GM19467 (cell line): ENCODE measurements around the gene SLC30A3.

Experiments used
- ATAC-seq: cut with Tn5 transposase; IDR thresholded peaks from one replicate; pipeline ENCODE4 v1.9.1; 2021; ENCODE audit warnings: mild to moderate bottlenecking, moderate library complexity; ENCODE audit not compliant: unreplicated experiment

Gene SLC30A3

DNA sequence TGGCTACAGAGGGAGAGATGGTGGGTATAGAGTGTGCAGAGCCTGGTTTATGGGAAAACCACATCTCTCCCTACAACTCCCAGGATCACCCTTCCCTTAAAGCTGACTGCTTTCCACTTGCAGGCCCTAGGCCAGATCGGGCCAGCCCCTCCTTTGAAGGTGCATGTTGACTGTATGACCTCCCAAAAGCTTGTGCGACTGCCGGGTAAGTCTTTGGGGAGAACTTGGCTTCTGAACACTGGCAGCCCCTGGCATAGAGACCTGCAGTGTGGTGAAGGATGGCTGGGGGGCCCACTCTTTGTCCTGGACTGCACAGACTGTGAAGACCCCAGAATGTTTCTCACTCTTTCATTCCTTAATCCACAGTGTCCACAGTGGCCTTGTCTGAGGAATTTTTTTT is 26.2 kb downstream of the SLC30A3 start:
- ATAC-seq: no peak

GRCh38 chr2:27236136-27236535 is 26.7 kb downstream of the SLC30A3 start:
- ATAC-seq: no peak

GRCh38 chr2:27233341-27233740 is 29.5 kb downstream of the SLC30A3 start:
- ATAC-seq: no peak

DNA sequence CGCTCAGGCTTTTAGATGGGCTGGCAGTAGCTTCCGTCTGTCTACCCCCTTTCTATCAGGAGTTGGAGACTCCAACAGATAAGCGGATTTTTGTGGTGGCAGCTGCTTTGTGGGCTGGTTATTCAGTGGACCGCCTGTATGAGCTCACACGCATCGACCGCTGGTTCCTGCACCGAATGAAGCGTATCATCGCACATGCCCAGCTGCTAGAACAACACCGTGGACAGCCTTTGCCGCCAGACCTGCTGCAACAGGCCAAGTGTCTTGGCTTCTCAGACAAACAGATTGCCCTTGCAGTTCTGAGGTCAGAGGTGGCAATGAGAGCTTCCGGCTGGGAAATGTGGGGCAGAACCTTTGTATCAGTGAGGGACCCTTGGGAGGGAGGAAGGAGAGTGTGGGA is 30.9 kb downstream of the SLC30A3 start:
- no peak for ATAC-seq

GRCh38 chr2:27227501-27227900 is 35.3 kb downstream of the SLC30A3 start:
- no peak for ATAC-seq

GRCh38 chr2:27225526-27225925 is 37.3 kb downstream of the SLC30A3 start:
- ATAC-seq: no peak

- no peak for ATAC-seq
Observed at GRCh38 chr2:27223416-27223815, 39.4 kb downstream of the SLC30A3 start.

- no peak for ATAC-seq
Observed at GRCh38 chr2:27222407-27222806, 40.4 kb downstream of the SLC30A3 start.

DNA sequence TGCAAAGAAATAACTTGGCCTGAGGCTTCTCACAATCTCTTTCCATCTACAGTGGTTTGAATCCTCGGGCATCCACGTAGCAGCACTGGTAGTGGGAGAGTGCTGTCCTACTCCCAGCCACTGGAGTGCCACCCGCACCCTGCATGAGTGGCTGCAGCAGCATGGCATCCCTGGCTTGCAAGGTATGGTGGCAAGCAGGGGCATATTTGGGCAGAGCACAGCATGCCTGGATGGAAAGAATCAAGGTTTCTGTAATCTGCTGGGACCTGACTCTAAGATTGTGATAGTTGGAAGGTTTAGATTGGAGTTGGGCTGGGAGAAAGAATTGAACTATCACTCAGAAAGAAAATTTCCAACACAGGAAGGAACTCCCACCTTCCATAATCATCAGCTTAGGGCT is 41.7 kb downstream of the SLC30A3 start:
- no peak for ATAC-seq

DNA sequence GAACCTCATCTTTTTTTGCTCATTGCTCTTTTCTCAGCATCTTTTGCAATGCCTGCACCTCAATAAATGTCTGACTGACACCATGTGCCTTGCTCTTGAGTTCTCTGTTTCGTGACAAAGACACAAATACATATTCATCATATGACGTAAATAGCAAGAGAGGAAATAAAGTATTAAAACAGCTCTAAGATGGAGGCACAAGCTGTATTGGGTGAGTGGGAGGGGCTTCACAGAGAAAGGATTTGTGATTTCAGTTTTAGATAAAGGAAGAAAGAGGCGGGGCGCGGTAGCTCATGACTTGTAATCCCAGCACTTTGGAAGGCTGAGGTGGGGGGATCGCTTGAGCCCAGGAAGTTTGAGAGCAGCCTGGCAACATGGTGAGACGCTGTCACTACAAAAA is 42.8 kb downstream of the SLC30A3 start:
- no peak for ATAC-seq

- no peak for ATAC-seq
Observed at GRCh38 chr2:27219091-27219490, 43.8 kb downstream of the SLC30A3 start.

DNA sequence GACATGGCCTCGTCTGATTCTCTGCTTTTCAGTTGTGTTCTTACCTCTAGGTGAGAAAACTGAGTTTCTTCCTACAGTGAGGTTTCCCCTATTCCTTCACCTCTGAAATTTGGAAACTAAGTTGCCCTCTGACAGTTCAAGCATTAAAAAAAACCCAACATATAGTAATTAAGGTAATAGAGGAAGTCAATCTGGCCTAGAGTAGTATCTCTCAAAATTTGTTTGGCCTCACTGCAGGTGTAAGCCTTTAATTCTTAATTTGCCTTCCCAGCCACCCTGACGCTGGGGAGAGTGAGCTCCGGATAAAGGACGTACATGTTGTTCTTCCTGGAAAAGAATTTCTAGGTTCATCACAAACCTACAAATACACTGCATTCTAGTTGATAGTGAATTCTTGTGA is 44.2 kb downstream of the SLC30A3 start:
- ATAC-seq: no peak

DNA sequence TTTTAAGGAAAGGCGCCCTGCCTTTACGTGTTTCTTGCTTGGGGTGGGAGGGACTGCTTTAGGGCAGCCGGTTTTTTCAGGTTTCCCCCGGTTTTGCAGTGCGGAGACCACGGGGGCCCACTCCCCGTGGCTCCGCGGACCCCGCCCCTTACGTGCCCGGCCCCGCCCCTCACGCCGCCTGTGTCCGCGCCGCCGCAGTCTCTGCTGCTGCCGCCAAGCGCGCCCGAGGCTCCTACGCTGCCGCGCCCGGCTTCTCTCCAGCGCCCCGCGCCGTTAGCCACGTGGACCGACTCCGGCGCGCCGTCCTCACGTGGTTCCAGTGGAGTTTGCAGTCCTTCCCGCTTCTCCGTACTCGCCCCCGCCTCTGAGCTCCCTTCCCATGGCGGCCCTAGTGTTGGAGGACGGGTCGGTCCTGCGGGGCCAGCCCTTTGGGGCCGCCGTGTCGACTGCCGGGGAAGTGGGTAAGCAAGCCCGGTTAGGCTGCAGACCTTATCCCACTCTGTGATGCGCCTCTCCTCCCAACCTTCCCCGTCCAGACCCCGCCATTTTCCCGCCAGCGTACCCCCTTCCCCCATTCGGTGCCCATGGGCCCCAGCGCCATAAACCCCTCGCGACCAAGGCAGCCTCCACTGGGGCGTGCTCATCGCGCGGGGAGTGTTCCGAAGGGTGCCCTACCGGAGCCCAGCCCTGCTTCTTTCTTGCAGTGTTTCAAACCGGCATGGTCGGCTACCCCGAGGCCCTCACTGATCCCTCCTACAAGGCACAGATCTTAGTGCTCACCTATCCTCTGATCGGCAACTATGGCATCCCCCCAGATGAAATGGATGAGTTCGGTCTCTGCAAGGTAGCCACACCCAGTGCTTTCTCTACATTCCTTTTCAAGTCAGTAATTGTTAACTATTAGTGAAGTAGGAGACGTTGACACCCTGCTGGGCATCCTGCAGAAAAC is 45.4 kb downstream of the SLC30A3 start, which contains the start of gene CAD:
Gene CAD, plus strand, starts transcription at position 197 of the 949 bp plus-strand sequence. Its CDS starts 183 bp downstream, at position 380.
- ATAC-seq: peak; percentile 65

DNA sequence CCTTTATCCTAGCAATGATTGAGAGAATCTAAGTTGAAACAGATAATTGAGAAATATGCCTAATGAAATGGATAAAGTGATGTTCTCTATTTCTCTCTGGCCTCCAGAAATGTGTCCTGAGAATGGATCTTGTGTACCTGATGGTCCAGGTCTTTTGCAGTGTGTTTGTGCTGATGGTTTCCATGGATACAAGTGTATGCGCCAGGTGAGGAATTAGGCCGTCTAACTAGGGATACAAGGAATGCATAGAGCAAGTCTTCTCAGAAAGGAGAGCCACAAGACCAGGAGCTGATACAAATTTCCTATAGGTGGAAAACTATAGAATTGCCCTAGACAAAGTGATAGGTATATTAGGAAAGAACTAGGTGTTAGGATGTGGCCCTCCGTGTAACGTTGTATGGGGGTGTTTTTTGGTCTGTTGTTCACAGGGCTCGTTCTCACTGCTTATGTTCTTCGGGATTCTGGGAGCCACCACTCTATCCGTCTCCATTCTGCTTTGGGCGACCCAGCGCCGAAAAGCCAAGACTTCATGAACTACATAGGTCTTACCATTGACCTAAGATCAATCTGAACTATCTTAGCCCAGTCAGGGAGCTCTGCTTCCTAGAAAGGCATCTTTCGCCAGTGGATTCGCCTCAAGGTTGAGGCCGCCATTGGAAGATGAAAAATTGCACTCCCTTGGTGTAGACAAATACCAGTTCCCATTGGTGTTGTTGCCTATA is 46.3 kb downstream of the SLC30A3 start:
- ATAC-seq: no peak

DNA sequence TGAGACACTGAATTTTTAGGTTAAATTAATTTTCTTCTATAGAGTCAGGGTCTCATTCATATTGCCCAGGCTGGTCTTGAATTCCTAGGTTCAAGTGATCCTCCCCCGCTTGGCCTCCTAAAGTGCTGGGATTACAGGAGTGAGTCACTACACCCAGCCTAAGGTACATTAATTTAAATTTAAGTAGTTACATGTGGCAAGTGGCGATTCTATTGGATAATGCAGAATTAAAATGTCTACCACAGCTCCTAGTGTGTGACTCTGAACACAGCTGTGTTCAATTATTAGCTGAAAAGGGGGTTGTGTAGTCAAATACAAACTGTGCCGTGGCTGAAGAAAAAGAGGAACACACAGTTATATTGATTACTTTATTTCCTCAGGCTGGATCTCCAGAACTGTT is 47.9 kb downstream of the SLC30A3 start:
- ATAC-seq: no peak

DNA sequence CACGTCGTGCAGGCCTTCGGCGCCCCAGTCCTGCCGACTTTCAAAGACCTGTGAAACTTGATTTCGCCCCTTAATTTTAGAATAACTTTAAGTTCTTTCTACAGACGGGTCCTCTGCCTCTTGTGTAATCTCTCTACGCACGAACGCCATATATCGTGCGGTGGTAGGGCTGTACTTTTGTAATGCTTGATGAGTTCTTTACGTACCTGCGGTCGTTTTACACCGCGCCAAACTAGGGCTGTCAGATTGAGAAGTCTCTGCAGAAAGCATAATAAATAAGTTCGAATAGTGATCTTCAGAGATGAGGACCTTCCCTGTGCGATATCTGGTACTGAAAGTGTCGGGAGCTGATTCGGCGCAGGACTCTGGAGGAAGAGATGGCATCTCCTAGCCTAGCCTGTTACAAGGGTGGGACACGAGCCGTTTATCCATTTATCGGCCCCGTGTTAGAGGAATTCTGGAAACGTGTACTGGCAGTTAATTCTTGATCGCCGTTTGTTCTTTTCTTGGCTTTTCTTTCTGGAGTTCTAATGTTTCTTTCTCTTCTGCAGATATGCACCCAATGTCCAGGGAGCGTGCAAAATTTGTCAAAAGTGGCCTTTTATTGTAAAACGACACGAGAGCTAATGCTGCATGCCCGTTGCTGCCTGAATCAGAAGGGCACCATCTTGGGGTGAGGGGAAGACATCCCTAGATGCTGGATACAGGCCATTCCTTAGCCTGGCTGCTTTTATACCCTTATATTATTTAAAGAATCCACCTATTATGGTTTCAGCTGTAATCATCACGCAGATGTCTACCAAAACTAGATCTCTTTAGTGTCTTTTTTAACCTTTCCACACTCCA is 50.0 kb downstream of the SLC30A3 start:
- ATAC-seq: no peak

DNA sequence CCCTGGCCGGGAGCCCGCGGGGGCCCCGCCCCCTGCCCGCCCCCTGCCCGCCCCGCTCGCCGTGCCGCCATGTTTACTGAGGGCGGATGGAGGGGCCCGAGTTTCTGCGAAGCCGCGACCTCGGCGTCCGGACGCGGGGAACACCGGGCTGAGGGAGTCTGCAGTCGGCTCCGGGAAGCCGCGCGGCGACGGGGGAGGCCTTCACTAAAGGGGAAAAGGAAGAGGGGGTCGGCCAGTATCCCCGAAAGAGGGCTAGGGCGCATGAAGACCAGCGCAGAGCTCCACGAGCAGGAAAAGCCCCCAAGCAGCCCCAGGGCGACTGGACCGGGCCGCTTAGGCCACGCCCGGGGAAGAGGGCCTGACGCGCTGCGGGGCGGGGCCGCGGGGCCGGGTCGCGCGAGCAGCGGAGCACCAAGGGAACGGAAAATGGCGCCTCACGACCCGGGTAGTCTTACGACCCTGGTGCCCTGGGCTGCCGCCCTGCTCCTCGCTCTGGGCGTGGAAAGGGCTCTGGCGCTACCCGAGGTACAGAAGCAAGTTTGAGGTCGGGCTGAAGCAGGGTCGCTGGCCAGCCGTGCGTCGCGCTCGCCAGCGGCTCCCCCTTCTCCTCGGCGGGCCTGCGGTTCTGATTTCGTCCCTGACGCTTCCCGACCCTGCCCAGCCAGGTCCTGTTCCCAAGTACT is 50.8 kb downstream of the SLC30A3 start, which contains the start of the genes ATRAID and SLC5A6:
Gene ATRAID, plus strand, starts transcription at position 99 of the 683 bp plus-strand sequence. Its CDS starts 328 bp downstream, at position 427.
Gene SLC5A6, minus strand, starts transcription at position 326 of the 683 bp plus-strand sequence. CDS start 4,618 bp downstream, outside the sequence.
- ATAC-seq: peak; percentile 80

GRCh38 chr2:27211241-27211942 is 51.5 kb downstream of the SLC30A3 start:
- no peak for ATAC-seq

- ATAC-seq: no peak
Observed at GRCh38 chr2:27209621-27210401, 53.0 kb downstream of the SLC30A3 start.
